ENCODE data around the gene TMEM135. TPM values are rescaled to one million over a fixed set of nuclear protein-coding genes. Genes with fewer than 3 reads are reported as not detected.

Gene TMEM135
- total RNA-seq, 4 donors from 2014 or later = 19.0 to 38.5 (median 29.5) TPM

DNA sequence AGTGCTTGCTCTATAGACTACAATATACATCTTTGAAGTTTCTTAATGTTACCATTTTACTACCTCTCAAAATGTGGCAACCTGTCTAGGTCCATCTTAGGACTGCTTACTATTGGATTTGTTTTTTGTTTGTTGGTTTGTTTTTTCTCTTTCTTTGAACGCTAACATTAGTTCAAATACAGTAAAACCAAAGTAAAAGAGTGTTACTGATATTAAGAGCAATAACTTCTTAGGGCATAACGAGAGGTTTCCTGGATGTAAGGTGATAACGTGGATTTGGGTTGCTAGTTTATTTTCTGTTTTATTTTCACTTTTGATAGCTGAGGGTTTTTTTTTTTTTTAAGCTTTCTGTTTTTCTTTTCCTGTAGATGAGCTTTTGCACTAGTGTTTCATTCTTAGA, 43.6 kb downstream of the TMEM135 start:
- intact Hi-C loops (cut with DNase I; ENCODE audit: low total_unique reads) = no loop called here
- no peaks in the 10 kb centered on the region for H3K36me3 ChIP-seq
- DNase-seq = no peak
- TF ChIP-seq, protein P1, sequence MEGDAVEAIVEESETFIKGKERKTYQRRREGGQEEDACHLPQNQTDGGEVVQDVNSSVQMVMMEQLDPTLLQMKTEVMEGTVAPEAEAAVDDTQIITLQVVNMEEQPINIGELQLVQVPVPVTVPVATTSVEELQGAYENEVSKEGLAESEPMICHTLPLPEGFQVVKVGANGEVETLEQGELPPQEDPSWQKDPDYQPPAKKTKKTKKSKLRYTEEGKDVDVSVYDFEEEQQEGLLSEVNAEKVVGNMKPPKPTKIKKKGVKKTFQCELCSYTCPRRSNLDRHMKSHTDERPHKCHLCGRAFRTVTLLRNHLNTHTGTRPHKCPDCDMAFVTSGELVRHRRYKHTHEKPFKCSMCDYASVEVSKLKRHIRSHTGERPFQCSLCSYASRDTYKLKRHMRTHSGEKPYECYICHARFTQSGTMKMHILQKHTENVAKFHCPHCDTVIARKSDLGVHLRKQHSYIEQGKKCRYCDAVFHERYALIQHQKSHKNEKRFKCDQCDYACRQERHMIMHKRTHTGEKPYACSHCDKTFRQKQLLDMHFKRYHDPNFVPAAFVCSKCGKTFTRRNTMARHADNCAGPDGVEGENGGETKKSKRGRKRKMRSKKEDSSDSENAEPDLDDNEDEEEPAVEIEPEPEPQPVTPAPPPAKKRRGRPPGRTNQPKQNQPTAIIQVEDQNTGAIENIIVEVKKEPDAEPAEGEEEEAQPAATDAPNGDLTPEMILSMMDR (IDR thresholded peaks at IDR 0.05) = no peak
- peaks cover 0 to 4% of the 10 kb centered on the region in 2 donors for H3K4me1 ChIP-seq
- H3K4me3 ChIP-seq = no peak overlapping the region
- H3K27ac ChIP-seq = peak overlapping the region in 1 of 2 donors; percentile 49
- H3K27me3 ChIP-seq = no peaks in the 10 kb centered on the region
- no peaks in the 10 kb centered on the region for H3K9me3 ChIP-seq

DNA sequence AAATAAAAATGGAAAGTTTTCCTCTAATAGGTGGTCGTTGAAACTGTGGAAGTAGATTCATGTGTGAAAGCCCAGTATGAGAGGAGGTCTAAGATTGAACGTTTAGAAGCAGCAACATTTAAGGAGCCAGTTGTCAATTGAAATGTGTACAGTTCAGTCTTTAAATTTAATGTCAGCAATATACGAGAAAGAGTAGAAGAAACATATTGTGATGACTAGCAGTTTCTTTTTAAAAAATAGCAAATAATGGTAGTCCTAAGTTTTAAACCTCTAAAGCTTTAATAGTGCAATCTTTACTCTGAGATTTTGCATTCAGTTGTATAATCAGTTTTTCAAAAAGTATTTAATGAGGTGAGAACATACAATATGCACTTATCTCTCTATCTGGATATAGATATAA, 44.9 kb downstream of the TMEM135 start:
- H3K36me3 ChIP-seq = no peaks in the 10 kb centered on the region
- TF ChIP-seq POLR2A (IDR thresholded peaks at IDR 0.05) = no peak
- TF ChIP-seq, protein P1 (IDR thresholded peaks at IDR 0.05) = no peak
- peaks cover 0 to 4% of the 10 kb centered on the region in 2 donors for H3K4me1 ChIP-seq
- intact Hi-C loops (cut with DNase I; ENCODE audit: low total_unique reads) = no loop called here
- no peak overlapping the region for H3K27ac ChIP-seq
- no peak for DNase-seq
- H3K9me3 ChIP-seq = no peaks in the 10 kb centered on the region
- no peaks in the 10 kb centered on the region for H3K27me3 ChIP-seq
- H3K4me3 ChIP-seq = no peak overlapping the region

DNA sequence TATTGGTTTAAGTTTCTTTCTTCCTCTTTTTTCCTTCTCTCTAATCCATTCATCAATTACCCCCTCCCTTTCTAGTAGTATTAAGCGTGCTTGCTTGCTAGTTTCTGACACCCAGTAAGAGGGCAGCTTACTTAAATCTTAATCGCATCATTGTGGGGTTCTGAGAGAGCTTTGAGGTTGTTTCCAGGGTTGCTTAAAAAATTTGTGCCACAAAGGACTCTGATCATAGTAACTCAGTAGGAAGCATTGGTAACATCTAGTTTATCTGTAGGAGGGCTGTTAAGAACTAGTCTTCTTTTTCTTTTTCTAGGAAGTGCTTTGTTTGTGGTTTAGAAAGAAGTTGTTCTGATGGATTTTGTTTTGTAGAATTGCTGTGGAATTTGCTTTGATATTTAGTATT, 45.3 kb downstream of the TMEM135 start:
- TF ChIP-seq, protein P1 (IDR thresholded peaks at IDR 0.05) = no peak
- H3K27ac ChIP-seq = no peak overlapping the region
- peaks cover 0 to 4% of the 10 kb centered on the region in 2 donors for H3K4me1 ChIP-seq
- H3K4me3 ChIP-seq = no peak overlapping the region
- no peak for DNase-seq
- H3K9me3 ChIP-seq = no peaks in the 10 kb centered on the region
- H3K36me3 ChIP-seq = no peaks in the 10 kb centered on the region
- intact Hi-C loops (cut with DNase I; ENCODE audit: low total_unique reads) = no loop called here
- no peaks in the 10 kb centered on the region for H3K27me3 ChIP-seq

- intact Hi-C loops (cut with DNase I; ENCODE audit: low total_unique reads) = no loop called here
- DNase-seq = no peak
- peaks cover 0 to 5% of the 10 kb centered on the region in 2 donors for H3K9me3 ChIP-seq
- H3K4me1 ChIP-seq = no peaks in the 10 kb centered on the region
- H3K36me3 ChIP-seq = no peaks in the 10 kb centered on the region
- no peak overlapping the region for H3K27ac ChIP-seq
- H3K27me3 ChIP-seq = no peaks in the 10 kb centered on the region
- TF ChIP-seq, protein P1 (IDR thresholded peaks at IDR 0.05) = no peak
- TF ChIP-seq POLR2A (IDR thresholded peaks at IDR 0.05) = no peak
- H3K4me3 ChIP-seq = no peak overlapping the region
Observed at GRCh38 chr11:87092159-87092558, 54.4 kb downstream of the TMEM135 start.

GRCh38 chr11:87092567-87092966, 54.8 kb downstream of the TMEM135 start:
- no peaks in the 10 kb centered on the region for H3K4me1 ChIP-seq
- no peaks in the 10 kb centered on the region for H3K27me3 ChIP-seq
- intact Hi-C loops (cut with DNase I; ENCODE audit: low total_unique reads) = no loop called here
- no peak for DNase-seq
- H3K27ac ChIP-seq = no peak overlapping the region
- TF ChIP-seq, protein P1 (IDR thresholded peaks at IDR 0.05) = no peak
- TF ChIP-seq POLR2A (IDR thresholded peaks at IDR 0.05) = no peak
- H3K4me3 ChIP-seq = no peak overlapping the region
- H3K9me3 ChIP-seq = peaks cover 0 to 5% of the 10 kb centered on the region in 2 donors
- H3K36me3 ChIP-seq = no peaks in the 10 kb centered on the region
